HCT116 (cell line): Measurements from ENCODE around the gene ABCC1. TPM values are rescaled to one million over a fixed set of nuclear protein-coding genes. Genes with fewer than 3 reads are reported as not detected.

Experiments
- ATAC-seq: fragments of 200-7000 bp; cut with Tn5 transposase; 2 replicates; pipeline ENCODE4 v1.9.1; 2020; ENCODE audit warnings: mild to moderate bottlenecking, moderate library complexity
- BruUV-seq: library from RNA; stranded (reverse); fragments of 400-500 nt; replicated peaks from 2 replicates; lab custom pipeline; 2021; lab: Mats Ljungman, UMichigan
- CTCF ChIA-PET: fragments of 300-600 bp; sonication (Branson Sonifier 250); formaldehyde crosslinking; loops from one replicate; lab custom pipeline; 2021; ENCODE audit warnings: antibody characterized with exemption; lab: Charles Lee
- POLR2A ChIA-PET: fragments of 300-600, 350-600 bp; sonication (Branson Sonifier 250); formaldehyde crosslinking; loops from one replicate; lab custom pipeline; 2021; ENCODE audit warnings: antibody characterized with exemption; lab: Charles Lee
- RAD21 ChIA-PET, 2 experiments: fragments of 300-600 bp; sonication (Branson Sonifier 250); formaldehyde crosslinking; loops; one replicate each; lab custom pipeline; 2023; ENCODE audit warnings: low total read pairs in 2 of 2; ENCODE audit not compliant: uncharacterized antibody in 2 of 2, unreplicated experiment in 2 of 2, low non-redundant PET in 1 of 2; lab: Charles Lee
- DNase-seq: peaks from one replicate; pipeline ENCODE4 v3.0.0-alpha.2; 2010; ENCODE audit warnings: low read depth, low spot score
- H2AFZ ChIP-seq: fragments of 200-600 bp; shearing (Covaris generic), sonication (generic); 2 replicates; pipeline ENCODE4 v1.6.1; 2017; ENCODE audit warnings: low read depth, mixed run types, mixed read lengths, antibody characterized with exemption, low read length; ENCODE audit not compliant: poor library complexity, severe bottlenecking
- H3K27ac ChIP-seq: 2 replicates; pipeline ENCODE4 v1.5.1; 2012; ENCODE audit warnings: low read depth, low read length
- H3K27me3 ChIP-seq: fragments of 200-600 bp; sonication (generic); 2 replicates; pipeline ENCODE4 v1.6.1; 2016; ENCODE audit warnings: mixed run types, low read length, mixed read lengths; ENCODE audit not compliant: insufficient read depth
- H3K36me3 ChIP-seq, 2 experiments: fragments of 200-500 bp in 1 of 2; fragments of 200-600 bp in 1 of 2; sonication (Bioruptor generic) in 1 of 2; sonication (generic) in 1 of 2; 2 replicates each; pipeline versions ENCODE4 v1.5.1 to v1.6.1; 2014 to 2016; ENCODE audit warnings: low read length in 2 of 2, inconsistent platforms in 1 of 2, mixed read lengths in 1 of 2, mixed run types in 1 of 2; ENCODE audit not compliant: insufficient read depth in 2 of 2, control insufficient read depth in 1 of 2
- H3K4me1 ChIP-seq, 2 experiments: fragments of 200-600 bp in 1 of 2; sonication (generic) in 1 of 2; 2 replicates each; pipeline versions ENCODE4 v1.5.1 to v1.6.1; 2012 to 2017; ENCODE audit warnings: low read length in 2 of 2, inconsistent platforms in 1 of 2, mild to moderate bottlenecking in 1 of 2, mixed read lengths in 1 of 2, mixed run types in 1 of 2, moderate library complexity in 1 of 2; ENCODE audit not compliant: insufficient read depth in 2 of 2, control insufficient read depth in 1 of 2
- H3K4me2 ChIP-seq: fragments of 200-600 bp; sonication (generic); 2 replicates; pipeline ENCODE4 v1.6.1; 2017; ENCODE audit warnings: mixed run types, low read length, mixed read lengths
- H3K4me3 ChIP-seq, 2 experiments: fragments of 200-600 bp in 1 of 2; sonication (generic) in 1 of 2; replicated peaks in 1 of 2; 2 replicates each; pipeline ENCODE4 v1.5.1; 2011 to 2016; ENCODE audit warnings: low read length in 2 of 2, control low read depth in 1 of 2, low read depth in 1 of 2, mild to moderate bottlenecking in 1 of 2, mixed read lengths in 1 of 2, mixed run types in 1 of 2
- H3K79me2 ChIP-seq: fragments of 200-600 bp; sonication (generic); 2 replicates; pipeline ENCODE4 v1.6.1; 2017; ENCODE audit warnings: mild to moderate bottlenecking, mixed run types, low read length, moderate library complexity, mixed read lengths; ENCODE audit not compliant: insufficient read depth
- H3K9ac ChIP-seq: fragments of 200-600 bp; sonication (generic); 2 replicates; pipeline ENCODE4 v1.6.1; 2016; ENCODE audit warnings: low read length, mixed read lengths
- H3K9me2 ChIP-seq: fragments of 200-600 bp; sonication (generic), shearing (Covaris generic); 2 replicates; pipeline ENCODE4 v1.6.1; 2017; ENCODE audit warnings: mixed run types, mild to moderate bottlenecking, moderate library complexity; ENCODE audit not compliant: insufficient read depth
- H3K9me3 ChIP-seq, 2 experiments: fragments of 200-500 bp in 1 of 2; fragments of 200-600 bp in 1 of 2; sonication (Bioruptor generic) in 1 of 2; sonication (generic) in 1 of 2; 2 replicates each; pipeline ENCODE4 v1.6.1; 2014 to 2017; ENCODE audit warnings: low read length in 2 of 2, mixed read lengths in 2 of 2, inconsistent platforms in 1 of 2, low read depth in 1 of 2, mild to moderate bottlenecking in 1 of 2, mixed run types in 1 of 2, moderate library complexity in 1 of 2; ENCODE audit not compliant: control insufficient read depth in 1 of 2, insufficient read depth in 1 of 2
- H4K20me1 ChIP-seq: fragments of 200-600 bp; sonication (generic), shearing (Covaris generic); 2 replicates; pipeline ENCODE4 v1.6.1; 2017; ENCODE audit warnings: mixed run types, mild to moderate bottlenecking, moderate library complexity; ENCODE audit not compliant: insufficient read depth
- ATF3 ChIP-seq: IDR thresholded peaks from 2 replicates; pipeline ENCODE4 v1.6.1; 2012
- CBX3 ChIP-seq: IDR thresholded peaks from 2 replicates; pipeline ENCODE4 v1.6.1; 2012; ENCODE audit warnings: low read depth
- CEBPB ChIP-seq: IDR thresholded peaks from 2 replicates; pipeline ENCODE4 v1.6.1; 2012; ENCODE audit warnings: low read depth
- CTCF ChIP-seq, 3 experiments: fragments of 200-600 bp in 1 of 3; sonication (generic) in 1 of 3; IDR thresholded peaks in 2 of 3; conservative IDR thresholded peaks in 1 of 3; 2 replicates each; pipeline ENCODE4 v1.5.1; 2012 to 2017; ENCODE audit warnings: low read depth in 2 of 3, low read length in 2 of 3, antibody characterized with exemption in 1 of 3, borderline replicate concordance in 1 of 3, control low read depth in 1 of 3, mild to moderate bottlenecking in 1 of 3, mixed read lengths in 1 of 3, mixed run types in 1 of 3, moderate library complexity in 1 of 3; ENCODE audit not compliant: insufficient read depth in 1 of 3
- EGR1 ChIP-seq: IDR thresholded peaks from 2 replicates; pipeline ENCODE4 v1.6.1; 2012; ENCODE audit warnings: low read depth
- ELF1 ChIP-seq: IDR thresholded peaks from 2 replicates; pipeline ENCODE4 v1.6.1; 2012; ENCODE audit warnings: low read depth, borderline replicate concordance
- EZH2 ChIP-seq: fragments of 200-600 bp; sonication (generic); IDR thresholded peaks from 2 replicates; pipeline ENCODE4 v1.6.1; 2017; ENCODE audit warnings: antibody characterized with exemption, mixed run types
- FOSL1 ChIP-seq: IDR thresholded peaks from 2 replicates; pipeline ENCODE4 v1.6.1; 2012; ENCODE audit warnings: low read depth
- POLR2A ChIP-seq: IDR thresholded peaks from 2 replicates; pipeline ENCODE4 v1.7.0; 2011; ENCODE audit warnings: borderline replicate concordance; ENCODE audit not compliant: insufficient read depth, insufficient read length; ENCODE audit errors: extremely low read depth
- POLR2AphosphoS5 ChIP-seq: IDR thresholded peaks from 2 replicates; pipeline ENCODE4 v1.6.1; 2011; ENCODE audit warnings: mild to moderate bottlenecking, low read depth, low read length, moderate library complexity
- RAD21 ChIP-seq: IDR thresholded peaks from 2 replicates; pipeline ENCODE4 v1.6.1; 2012; ENCODE audit warnings: low read depth, mild to moderate bottlenecking
- REST ChIP-seq: IDR thresholded peaks from 2 replicates; pipeline ENCODE4 v1.6.1; 2012; ENCODE audit warnings: low read depth
- SIN3A ChIP-seq: IDR thresholded peaks from 2 replicates; pipeline ENCODE4 v1.6.1; 2012; ENCODE audit warnings: low read depth
- SP1 ChIP-seq: IDR thresholded peaks from 2 replicates; pipeline ENCODE4 v1.6.1; 2012; ENCODE audit warnings: low read depth
- SRF ChIP-seq: IDR thresholded peaks from 2 replicates; pipeline ENCODE4 v1.6.1; 2012; ENCODE audit warnings: low read depth
- TCF7L2 ChIP-seq: IDR thresholded peaks from 2 replicates; pipeline ENCODE4 v1.7.0; 2011; ENCODE audit warnings: borderline replicate concordance, inconsistent platforms; ENCODE audit not compliant: insufficient read depth, insufficient read length; ENCODE audit errors: extremely low read depth
- YY1 ChIP-seq: IDR thresholded peaks from 2 replicates; pipeline ENCODE4 v1.6.1; 2011; ENCODE audit warnings: low read length, low read depth, moderate library complexity, mild to moderate bottlenecking; ENCODE audit not compliant: insufficient replicate concordance; ENCODE audit errors: extremely low read depth
- ZBTB33 ChIP-seq: IDR thresholded peaks from 2 replicates; pipeline ENCODE4 v1.6.1; 2011; ENCODE audit warnings: mild to moderate bottlenecking, low read length, moderate library complexity; ENCODE audit not compliant: insufficient replicate concordance; ENCODE audit errors: extremely low read depth
- ZFX ChIP-seq: fragments of 450-650 bp; IDR thresholded peaks from 2 replicates; pipeline ENCODE4 v1.6.1; 2017
- ZNF274 ChIP-seq: fragments of 200-500 bp; sonication (Bioruptor generic); IDR thresholded peaks from 2 replicates; pipeline ENCODE4 v1.6.1; 2014; ENCODE audit warnings: mild to moderate bottlenecking, low read depth, low read length, inconsistent platforms
- intact Hi-C: fragments of 100-400 bp; cut with micrococcal nuclease; formaldehyde crosslinking; loops from 2 replicates; pipeline ENCODE4 v1.10.0; 2022
- total RNA-seq: library from RNA; stranded (reverse); gene quantifications from one replicate; pipeline ENCODE4 v1.2.1, GENCODE V29; 2021; ENCODE audit not compliant: unreplicated experiment

ABCC1 gene
- total RNA-seq, 1 experiment from 2014 or later: 61.9 TPM

GRCh38 chr16:15981382-15981781 lies 32.0 kb downstream of the ABCC1 start:
- DNase-seq (no peak), ATAC-seq (no peak)
- no TSS peak for BruUV-seq
- Histone ChIP-seq H3K9ac (no peak overlapping the region), H3K4me2 (no peak overlapping the region), H2AFZ (no peak overlapping the region), H3K4me1 (peaks cover under 1 to 10% of the 10 kb centered on the region in 2 experiments; a peak in 1 of 4 replicates), H3K79me2 (peaks cover 99% of the 10 kb centered on the region), H3K9me2 (no peaks in the 10 kb centered on the region), H3K36me3 (peaks cover 0 to 38% of the 10 kb centered on the region in 2 experiments; a peak in 1 of 4 replicates), H3K9me3 (peaks cover 20 to 35% of the 10 kb centered on the region in 2 experiments; a peak in 2 of 4 replicates), H3K27me3 (no peaks in the 10 kb centered on the region), H3K4me3 (no peak overlapping the region), H3K27ac (no peak overlapping the region), H4K20me1 (peaks cover 3% of the 10 kb centered on the region; the same call in 1 of the 2 replicates)
- no peak for TF ChIP-seq CBX3
- TF ChIP-seq SP1: no peak
- no peak for TF ChIP-seq SRF
- no peak for TF ChIP-seq ATF3
- TF ChIP-seq FOSL1: no peak
- TF ChIP-seq YY1: no peak
- TF ChIP-seq POLR2A: no peak
- no peak for TF ChIP-seq ELF1
- TF ChIP-seq ZNF274: no peak
- no peak for TF ChIP-seq REST
- TF ChIP-seq CEBPB: no peak
- no peak for TF ChIP-seq ZBTB33
- no peak for TF ChIP-seq CTCF (IDR thresholded peaks at IDR 0.05 in 2 of 3, conservative IDR thresholded peaks at IDR 0.05 in 1 of 3; ENCODE audit: borderline replicate concordance in 1 of 3, insufficient read depth in 1 of 3, low read depth in 2 of 3, low read length in 2 of 3)
- TF ChIP-seq TCF7L2: no peak
- no peak for TF ChIP-seq ZFX
- no peak for TF ChIP-seq POLR2AphosphoS5
- TF ChIP-seq EZH2: no peak
- TF ChIP-seq RAD21: no peak
- no peak for TF ChIP-seq EGR1
- no peak for TF ChIP-seq SIN3A
- CTCF ChIA-PET: no interaction called here
- POLR2A ChIA-PET: no interaction called here
- intact Hi-C loops: no loop called here
- RAD21 ChIA-PET: no interaction called here
